ENCODE data around the gene CLIC5. TPM values are rescaled to one million over a fixed set of nuclear protein-coding genes. Genes with fewer than 3 reads are reported as not detected.

Gene CLIC5
- total RNA-seq, 1 donor from 2014 or later: 0.32 TPM

GRCh38 chr6:46057792-46058191 lies 42.1 kb upstream of the CLIC5 start:
- no peak overlapping the region for H3K27ac ChIP-seq (ENCODE audit: low read depth, low read length)
- H4K20me1 ChIP-seq (ENCODE audit: insufficient read depth, low read length): no peaks in the 10 kb centered on the region
- DNase-seq (ENCODE audit: low read depth) (no peak), FAIRE-seq (no peak)
- TF ChIP-seq CTCF (IDR thresholded peaks at IDR 0.05; ENCODE audit: insufficient read depth, low read depth, low read length) (no peak), EZH2 (IDR thresholded peaks at IDR 0.05; ENCODE audit: insufficient read depth, low read length) (no peak)
- Mint-ChIP-seq H3K9me3 (ENCODE audit: unreplicated experiment) (peaks cover 2% of the 10 kb centered on the region), H3K4me1 (ENCODE audit: low read depth, unreplicated experiment) (peaks cover 2% of the 10 kb centered on the region), H3K4me3 (ENCODE audit: unreplicated experiment) (no peak overlapping the region), H3K36me3 (ENCODE audit: low read depth, unreplicated experiment) (no peaks in the 10 kb centered on the region), H3K27me3 (ENCODE audit: low read depth, unreplicated experiment) (no peaks in the 10 kb centered on the region), H3K27ac (ENCODE audit: unreplicated experiment) (no peak overlapping the region)
- no peak overlapping the region for H3K4me3 ChIP-seq (ENCODE audit: insufficient read depth, low read depth, low read length)
- no peaks in the 10 kb centered on the region for H3K79me2 ChIP-seq (ENCODE audit: insufficient read depth, low read length)
- H3K36me3 ChIP-seq (ENCODE audit: insufficient read depth, low read length): no peaks in the 10 kb centered on the region
- H3K9me3 ChIP-seq (ENCODE audit: insufficient read depth, low read depth, low read length): no peaks in the 10 kb centered on the region
- no peak overlapping the region for H3K9ac ChIP-seq (ENCODE audit: low read length)
- H3K4me1 ChIP-seq (ENCODE audit: insufficient read depth, low read length): no peaks in the 10 kb centered on the region
- H2AFZ ChIP-seq (ENCODE audit: low read depth, low read length): no peak overlapping the region
- no peak overlapping the region for H3K4me2 ChIP-seq (ENCODE audit: low read length)
- peaks cover 2% of the 10 kb centered on the region for H3K27me3 ChIP-seq (ENCODE audit: insufficient read depth, low read length)

GRCh38 chr6:46056906-46057529 lies 41.4 kb upstream of the CLIC5 start:
- Histone ChIP-seq H3K4me1 (ENCODE audit: insufficient read depth, low read length) (no peaks in the 10 kb centered on the region), H3K36me3 (ENCODE audit: insufficient read depth, low read length) (no peaks in the 10 kb centered on the region), H3K9me3 (ENCODE audit: insufficient read depth, low read depth, low read length) (no peaks in the 10 kb centered on the region), H3K4me2 (ENCODE audit: low read length) (no peak overlapping the region), H3K27ac (ENCODE audit: low read depth, low read length) (no peak overlapping the region), H3K79me2 (ENCODE audit: insufficient read depth, low read length) (no peaks in the 10 kb centered on the region), H3K4me3 (ENCODE audit: insufficient read depth, low read depth, low read length) (no peak overlapping the region), H3K9ac (ENCODE audit: low read length) (no peak overlapping the region), H3K27me3 (ENCODE audit: insufficient read depth, low read length) (peaks cover 2% of the 10 kb centered on the region), H2AFZ (ENCODE audit: low read depth, low read length) (no peak overlapping the region), H4K20me1 (ENCODE audit: insufficient read depth, low read length) (no peaks in the 10 kb centered on the region)
- FAIRE-seq (no peak), DNase-seq (ENCODE audit: low read depth) (peak; percentile 50)
- H3K27me3 Mint-ChIP-seq (ENCODE audit: low read depth, unreplicated experiment): no peaks in the 10 kb centered on the region
- TF ChIP-seq CTCF (IDR thresholded peaks at IDR 0.05; ENCODE audit: insufficient read depth, low read depth, low read length): no peak
- TF ChIP-seq EZH2 (IDR thresholded peaks at IDR 0.05; ENCODE audit: insufficient read depth, low read length): no peak
- H3K4me3 Mint-ChIP-seq (ENCODE audit: unreplicated experiment): no peak overlapping the region
- H3K36me3 Mint-ChIP-seq (ENCODE audit: low read depth, unreplicated experiment): no peaks in the 10 kb centered on the region
- H3K27ac Mint-ChIP-seq (ENCODE audit: unreplicated experiment): no peak overlapping the region
- peaks cover 5% of the 10 kb centered on the region for H3K4me1 Mint-ChIP-seq (ENCODE audit: low read depth, unreplicated experiment)
- peaks cover 3% of the 10 kb centered on the region for H3K9me3 Mint-ChIP-seq (ENCODE audit: unreplicated experiment)

- H3K4me2 ChIP-seq (ENCODE audit: low read length): no peak overlapping the region
- no peak overlapping the region for H3K27ac ChIP-seq (ENCODE audit: low read depth, low read length)
- H3K27me3 ChIP-seq (ENCODE audit: insufficient read depth, low read length): peaks cover 2% of the 10 kb centered on the region
- FAIRE-seq (no peak), DNase-seq (ENCODE audit: low read depth) (no peak)
- H3K9ac ChIP-seq (ENCODE audit: low read length): no peak overlapping the region
- H3K36me3 Mint-ChIP-seq (ENCODE audit: low read depth, unreplicated experiment): no peaks in the 10 kb centered on the region
- H3K4me3 Mint-ChIP-seq (ENCODE audit: unreplicated experiment): no peak overlapping the region
- no peak overlapping the region for H2AFZ ChIP-seq (ENCODE audit: low read depth, low read length)
- H3K4me3 ChIP-seq (ENCODE audit: insufficient read depth, low read depth, low read length): no peak overlapping the region
- no peaks in the 10 kb centered on the region for H3K79me2 ChIP-seq (ENCODE audit: insufficient read depth, low read length)
- no peaks in the 10 kb centered on the region for H3K27me3 Mint-ChIP-seq (ENCODE audit: low read depth, unreplicated experiment)
- H3K4me1 ChIP-seq (ENCODE audit: insufficient read depth, low read length): no peaks in the 10 kb centered on the region
- H3K36me3 ChIP-seq (ENCODE audit: insufficient read depth, low read length): no peaks in the 10 kb centered on the region
- H3K4me1 Mint-ChIP-seq (ENCODE audit: low read depth, unreplicated experiment): peaks cover 8% of the 10 kb centered on the region
- H3K9me3 Mint-ChIP-seq (ENCODE audit: unreplicated experiment): peaks cover 3% of the 10 kb centered on the region
- no peak for TF ChIP-seq EZH2 (IDR thresholded peaks at IDR 0.05; ENCODE audit: insufficient read depth, low read length)
- TF ChIP-seq CTCF (IDR thresholded peaks at IDR 0.05; ENCODE audit: insufficient read depth, low read depth, low read length): no peak
- H4K20me1 ChIP-seq (ENCODE audit: insufficient read depth, low read length): no peaks in the 10 kb centered on the region
- no peak overlapping the region for H3K27ac Mint-ChIP-seq (ENCODE audit: unreplicated experiment)
- H3K9me3 ChIP-seq (ENCODE audit: insufficient read depth, low read depth, low read length): no peaks in the 10 kb centered on the region
Measured at GRCh38 chr6:46054516-46054915, 38.9 kb upstream of the CLIC5 start.

All from astrocyte (in vitro differentiated cells and primary cell).